Activated B cell treated with CpG ODN at 0.5 μM for 24 hours (primary cell): ENCODE data around the gene PRUNE1. TPM values are rescaled to one million over a fixed set of nuclear protein-coding genes. Genes with fewer than 3 reads are reported as not detected.

Source experiments
- ATAC-seq: fragments of 200-7000 bp; cut with Tn5 transposase; one replicate; pipeline ENCODE4 v1.10.0; 2021; ENCODE audit warnings: low read depth, mild to moderate bottlenecking, moderate library complexity
- CTCF ChIA-PET: fragments of 350-600 bp; sonication (Branson Sonifier 250); formaldehyde crosslinking; loops from one replicate; lab custom pipeline; 2021; ENCODE audit warnings: antibody characterized with exemption; lab: Charles Lee
- POLR2A ChIA-PET: fragments of 350-600 bp; sonication (Branson Sonifier 250); formaldehyde crosslinking; loops from one replicate; lab custom pipeline; 2021; ENCODE audit warnings: antibody characterized with exemption; lab: Charles Lee
- DNase-seq: peaks from one replicate; pipeline ENCODE4 v3.0.0; 2022
- H3K27ac Mint-ChIP-seq: one replicate; pipeline ENCODE4 v1.8.0; 2020; ENCODE audit warnings: mixed read lengths
- H3K27me3 Mint-ChIP-seq: one replicate; pipeline ENCODE4 v1.8.0; 2021; ENCODE audit warnings: mixed read lengths
- H3K36me3 Mint-ChIP-seq: one replicate; pipeline ENCODE4 v1.8.0; 2021; ENCODE audit warnings: low read depth, mixed read lengths
- H3K4me1 Mint-ChIP-seq: one replicate; pipeline ENCODE4 v1.8.0; 2021; ENCODE audit warnings: mixed read lengths
- H3K4me3 Mint-ChIP-seq: one replicate; pipeline ENCODE4 v1.8.0; 2020; ENCODE audit warnings: mild to moderate bottlenecking, mixed read lengths
- H3K9me3 Mint-ChIP-seq: one replicate; pipeline ENCODE4 v1.8.0; 2020; ENCODE audit warnings: mixed read lengths
- intact Hi-C: fragments of 100-400 bp; cut with micrococcal nuclease; formaldehyde crosslinking; loops from one replicate; pipeline ENCODE4 v1.15.1; 2024
- total RNA-seq: library from RNA; stranded (reverse); gene quantifications from 2 replicates; pipeline ENCODE4 v1.2.3, GENCODE V29; 2022
- TF ChIP-seq, protein P1 (sequence below): fragments of 200-600 bp; IDR thresholded peaks from one replicate; pipeline ENCODE4 v1.8.0; 2022; ENCODE audit warnings: antibody characterized with exemption, mild to moderate bottlenecking

PRUNE1 gene
- total RNA-seq, 1 donor from 2014 or later = 14.2 TPM

DNA sequence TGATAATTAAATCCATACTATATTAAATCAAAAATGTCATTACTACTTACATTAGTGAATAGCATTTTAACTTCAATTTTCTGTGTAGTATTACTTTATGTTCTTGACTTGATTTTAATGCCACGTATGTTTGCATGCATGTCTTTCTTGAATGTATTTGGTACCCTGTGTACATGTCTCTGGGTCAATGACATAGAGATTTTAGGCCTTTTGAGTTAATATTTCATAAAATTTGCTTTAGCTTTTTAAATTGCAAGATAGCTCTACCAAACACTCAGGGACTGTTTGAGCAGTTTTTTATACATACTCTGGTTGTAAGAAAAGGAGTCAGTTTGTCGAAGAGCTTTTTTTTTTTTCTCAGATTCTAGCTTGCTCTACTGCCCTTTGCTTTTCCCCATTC is 53.5 kb downstream of the PRUNE1 start:
- intact Hi-C loops = no loop called here
- DNase-seq = no peak
- Mint-ChIP-seq H3K36me3 (peaks cover 26% of the 10 kb centered on the region), H3K27me3 (no peaks in the 10 kb centered on the region), H3K27ac (no peak overlapping the region), H3K4me1 (peaks cover 30% of the 10 kb centered on the region), H3K4me3 (no peak overlapping the region), H3K9me3 (no peaks in the 10 kb centered on the region)
- ATAC-seq = no peak
- ChIA-PET POLR2A (interaction anchor here (1.2 to 7.2 kb wide), 3 partner anchors 9 to 15 kb away, joined by 4 to 98 read pairs (median 63); partner anchors contain the start of genes C1orf56 and GABPB2), CTCF (interaction anchor here (1.0 to 2.4 kb wide), 5 partner anchors 8 to 52 kb away, joined by 3 to 11 read pairs (median 5); partner anchors contain the start of gene C1orf56)
- TF ChIP-seq, protein P1, sequence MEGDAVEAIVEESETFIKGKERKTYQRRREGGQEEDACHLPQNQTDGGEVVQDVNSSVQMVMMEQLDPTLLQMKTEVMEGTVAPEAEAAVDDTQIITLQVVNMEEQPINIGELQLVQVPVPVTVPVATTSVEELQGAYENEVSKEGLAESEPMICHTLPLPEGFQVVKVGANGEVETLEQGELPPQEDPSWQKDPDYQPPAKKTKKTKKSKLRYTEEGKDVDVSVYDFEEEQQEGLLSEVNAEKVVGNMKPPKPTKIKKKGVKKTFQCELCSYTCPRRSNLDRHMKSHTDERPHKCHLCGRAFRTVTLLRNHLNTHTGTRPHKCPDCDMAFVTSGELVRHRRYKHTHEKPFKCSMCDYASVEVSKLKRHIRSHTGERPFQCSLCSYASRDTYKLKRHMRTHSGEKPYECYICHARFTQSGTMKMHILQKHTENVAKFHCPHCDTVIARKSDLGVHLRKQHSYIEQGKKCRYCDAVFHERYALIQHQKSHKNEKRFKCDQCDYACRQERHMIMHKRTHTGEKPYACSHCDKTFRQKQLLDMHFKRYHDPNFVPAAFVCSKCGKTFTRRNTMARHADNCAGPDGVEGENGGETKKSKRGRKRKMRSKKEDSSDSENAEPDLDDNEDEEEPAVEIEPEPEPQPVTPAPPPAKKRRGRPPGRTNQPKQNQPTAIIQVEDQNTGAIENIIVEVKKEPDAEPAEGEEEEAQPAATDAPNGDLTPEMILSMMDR = no peak

DNA sequence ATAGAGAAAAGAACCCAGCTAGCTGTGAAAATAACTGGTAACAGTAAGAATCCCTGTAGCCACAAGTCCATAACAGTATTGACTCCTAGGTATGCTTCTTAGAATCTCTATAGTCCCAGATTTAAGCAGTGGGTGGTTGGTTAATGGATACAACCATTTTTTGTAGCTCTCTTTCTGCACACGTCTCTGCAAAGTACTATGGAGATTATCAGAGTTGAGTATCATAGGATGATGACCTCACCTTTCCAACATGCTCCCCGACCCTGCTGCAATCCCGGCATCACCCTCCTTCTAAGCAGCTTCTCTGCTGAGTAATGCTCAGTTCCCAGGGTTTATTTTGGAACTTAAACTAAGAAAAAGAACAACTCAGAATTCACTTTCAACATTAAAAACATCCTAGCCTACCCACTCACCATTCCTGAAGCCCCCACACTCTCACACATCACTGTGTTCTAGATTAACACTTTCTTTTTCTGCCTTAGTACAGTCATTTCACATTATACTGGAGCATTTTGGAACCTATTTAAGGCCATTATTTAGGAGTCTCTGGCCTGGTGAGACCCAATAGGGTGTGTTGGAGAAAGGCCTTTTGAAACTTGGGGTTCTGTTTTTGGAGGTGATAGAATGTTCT is 54.6 kb downstream of the PRUNE1 start:
- peaks cover 16% of the 10 kb centered on the region for H3K36me3 Mint-ChIP-seq
- TF ChIP-seq, protein P1 = no peak
- no peaks in the 10 kb centered on the region for H3K9me3 Mint-ChIP-seq
- intact Hi-C loops = no loop called here
- no peaks in the 10 kb centered on the region for H3K27me3 Mint-ChIP-seq
- POLR2A ChIA-PET = interaction anchor here (7.2 kb wide), 1 partner anchor 8 kb away, joined by 98 read pairs; the partner anchor contains the start of gene GABPB2
- DNase-seq = no peak
- no peak overlapping the region for H3K4me3 Mint-ChIP-seq
- H3K4me1 Mint-ChIP-seq = peaks cover 18% of the 10 kb centered on the region
- CTCF ChIA-PET = interaction anchor here (0.9 kb wide), 1 partner anchor 8 kb away, joined by 3 read pairs; the partner anchor contains the start of gene GABPB2
- H3K27ac Mint-ChIP-seq = no peak overlapping the region
- no peak for ATAC-seq

- no peak for DNase-seq
- Mint-ChIP-seq H3K9me3 (no peaks in the 10 kb centered on the region), H3K27me3 (no peaks in the 10 kb centered on the region), H3K27ac (no peak overlapping the region), H3K4me3 (no peak overlapping the region), H3K4me1 (peaks cover 15% of the 10 kb centered on the region), H3K36me3 (peaks cover 2% of the 10 kb centered on the region)
- ChIA-PET CTCF (no interaction called here), POLR2A (interaction anchor here (0.5 to 0.9 kb wide), 2 partner anchors 12 to 23 kb away, joined by 3 read pairs; no protein-coding TSS in a partner anchor)
- TF ChIP-seq, protein P1 = no peak
- intact Hi-C loops = no loop called here
- ATAC-seq = no peak
Observed at GRCh38 chr1:151065089-151065645, 56.9 kb downstream of the PRUNE1 start.

DNA sequence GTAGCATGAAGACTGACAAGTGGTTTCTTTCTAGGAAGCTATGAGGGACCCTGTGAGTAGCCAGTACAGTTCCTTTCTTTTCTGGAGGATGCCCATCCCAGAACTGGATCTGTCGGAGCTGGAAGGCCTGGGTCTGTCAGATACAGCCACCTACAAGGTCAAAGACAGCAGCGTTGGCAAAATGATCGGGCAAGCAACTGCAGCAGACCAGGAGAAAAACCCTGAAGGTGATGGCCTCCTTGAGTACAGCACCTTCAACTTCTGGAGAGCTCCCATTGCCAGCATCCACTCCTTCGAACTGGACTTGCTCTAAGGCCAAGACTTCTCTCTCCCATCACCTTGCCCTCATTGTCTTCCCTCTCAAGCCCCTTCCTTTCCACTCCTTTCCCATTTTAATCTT is 58.9 kb downstream of the PRUNE1 start:
- intact Hi-C loops = no loop called here
- CTCF ChIA-PET = no interaction called here
- TF ChIP-seq, protein P1 = no peak
- no peak for DNase-seq
- peaks cover 16% of the 10 kb centered on the region for H3K4me1 Mint-ChIP-seq
- H3K9me3 Mint-ChIP-seq = no peaks in the 10 kb centered on the region
- H3K27me3 Mint-ChIP-seq = no peaks in the 10 kb centered on the region
- H3K4me3 Mint-ChIP-seq = no peak overlapping the region
- peaks cover 10% of the 10 kb centered on the region for H3K36me3 Mint-ChIP-seq
- POLR2A ChIA-PET = interaction anchor here (2.1 kb wide), 1 partner anchor 9 kb away, joined by 7 read pairs; no protein-coding TSS in a partner anchor
- H3K27ac Mint-ChIP-seq = no peak overlapping the region
- no peak for ATAC-seq

DNA sequence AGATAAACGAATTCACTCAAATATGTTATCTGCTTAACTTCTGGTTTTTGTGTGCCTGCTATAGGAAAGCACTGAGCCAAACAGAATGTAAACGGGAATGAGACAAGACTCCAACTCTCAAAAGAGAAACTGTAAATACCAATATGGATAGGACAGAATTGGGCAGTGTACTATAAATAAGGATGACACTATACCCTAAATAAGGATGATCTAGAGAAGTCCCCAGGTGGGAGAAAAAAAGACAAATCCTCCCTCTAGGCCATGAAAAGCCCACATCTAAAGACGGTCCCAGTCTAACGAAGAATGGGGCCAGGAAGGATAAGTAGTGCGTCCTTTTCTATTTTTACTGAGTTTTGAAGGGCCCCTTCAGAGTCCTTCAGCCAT is 60.8 kb downstream of the PRUNE1 start:
- no peaks in the 10 kb centered on the region for H3K27me3 Mint-ChIP-seq
- H3K36me3 Mint-ChIP-seq = peaks cover 14% of the 10 kb centered on the region
- DNase-seq = no peak
- peak overlapping the region; percentile 68 for H3K4me3 Mint-ChIP-seq
- no peak for ATAC-seq
- H3K9me3 Mint-ChIP-seq = no peaks in the 10 kb centered on the region
- peak overlapping the region; percentile 68 for H3K27ac Mint-ChIP-seq
- ChIA-PET CTCF (no interaction called here), POLR2A (interaction anchor here (1.5 to 3.2 kb wide), 2 partner anchors 10 to 62 kb away, joined by 5 to 98 read pairs; partner anchors contain the start of genes CDC42SE1 and MLLT11)
- peaks cover 16% of the 10 kb centered on the region for H3K4me1 Mint-ChIP-seq
- intact Hi-C loops = no loop called here
- TF ChIP-seq, protein P1 = no peak
